ENCODE data around the gene EBF3. TPM values are rescaled to one million over a fixed set of nuclear protein-coding genes. Genes with fewer than 3 reads are reported as not detected.

The EBF3 gene
- total and polyA plus RNA-seq, 2 donors (not counting 3 experiments of a cell fraction or from before 2014, with no cell fraction given), result 0.92 to 2.7 TPM

- Histone ChIP-seq H3K27me3 (ENCODE audit: control insufficient read depth in 2 of 2, insufficient read depth in 2 of 2, low read length in 2 of 2) (no peaks in the 10 kb centered on the region), H3K36me3 (ENCODE audit: control insufficient read depth in 2 of 2, extremely low read depth in 1 of 2, insufficient read depth in 2 of 2, low read length in 2 of 2) (no peaks in the 10 kb centered on the region), H2AFZ (ENCODE audit: low read depth, low read length) (no peak overlapping the region), H3K9me1 (replicated peaks; ENCODE audit: control insufficient read depth, extremely low read depth, insufficient read depth, low read length) (no peaks in the 10 kb centered on the region), H3K27ac (ENCODE audit: insufficient read depth, low read depth, low read length) (no peak overlapping the region), H3K4me2 (ENCODE audit: insufficient read depth, low read length) (no peak overlapping the region), H3K9ac (replicated peaks; ENCODE audit: extremely low read depth, insufficient read depth, low read length) (no peak overlapping the region), H3K79me2 (ENCODE audit: control insufficient read depth, insufficient read depth, low read length) (no peaks in the 10 kb centered on the region), H3K4me3 (replicated peaks in 1 of 3; ENCODE audit: insufficient read depth in 1 of 3, low read depth in 1 of 3, low read length in 3 of 3) (no peak overlapping the region), H3K4me1 (ENCODE audit: control insufficient read depth, extremely low read depth, insufficient read depth, low read length) (no peaks in the 10 kb centered on the region), H3K9me3 (replicated peaks; ENCODE audit: control insufficient read depth, insufficient read depth, low read length) (no peaks in the 10 kb centered on the region), H4K20me1 (replicated peaks; ENCODE audit: control insufficient read depth, extremely low read depth, insufficient read depth, low read length) (no peaks in the 10 kb centered on the region)
- intact Hi-C loops (cut with micrococcal nuclease) (no loop called here), dilution Hi-C loops (cut with MboI; ENCODE audit: extremely low pct_ligation_motif_present, low sequenced_read_pairs) (no loop called here)
- CTCF ChIA-PET, result no interaction called here
- DNase-seq (ENCODE audit: low read depth, low spot score) (no peak), FAIRE-seq (no peak)
- POLR2A ChIA-PET, result no interaction called here
- no TSS peak for BruUV-seq (replicated peaks)
- TF ChIP-seq JUN (IDR thresholded peaks at IDR 0.05; ENCODE audit: borderline replicate concordance, insufficient read depth, insufficient read length, low read depth) (no peak), GATA2 (IDR thresholded peaks at IDR 0.05; ENCODE audit: insufficient read depth, insufficient read length, low read depth, low read length) (no peak), CTCF (IDR thresholded peaks at IDR 0.05; ENCODE audit: extremely low read depth in 1 of 2, insufficient read depth in 1 of 2, low read depth in 1 of 2, low read length in 2 of 2) (no peak), MYC (IDR thresholded peaks at IDR 0.05; ENCODE audit: low read depth, low read length) (no peak), POLR2A (IDR thresholded peaks at IDR 0.05; ENCODE audit: low read depth, low read length) (no peak), POLR2AphosphoS5 (IDR thresholded peaks at IDR 0.05; ENCODE audit: insufficient read depth, low read depth, low read length) (no peak), FOS (IDR thresholded peaks at IDR 0.05; ENCODE audit: borderline replicate concordance, insufficient read depth, low read length) (no peak), EZH2 (IDR thresholded peaks at IDR 0.05; ENCODE audit: borderline replicate concordance, low read depth, low read length, severe bottlenecking) (no peak)
- TF ChIP-seq, protein P1, sequence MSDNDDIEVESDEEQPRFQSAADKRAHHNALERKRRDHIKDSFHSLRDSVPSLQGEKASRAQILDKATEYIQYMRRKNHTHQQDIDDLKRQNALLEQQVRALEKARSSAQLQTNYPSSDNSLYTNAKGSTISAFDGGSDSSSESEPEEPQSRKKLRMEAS (IDR thresholded peaks at IDR 0.05; ENCODE audit: insufficient read depth, insufficient read length), result no peak
Measured at GRCh38 chr10:129932751-129933433, 31.2 kb downstream of the EBF3 start.
